Measurements from ENCODE around the gene KLHL35.

DNA sequence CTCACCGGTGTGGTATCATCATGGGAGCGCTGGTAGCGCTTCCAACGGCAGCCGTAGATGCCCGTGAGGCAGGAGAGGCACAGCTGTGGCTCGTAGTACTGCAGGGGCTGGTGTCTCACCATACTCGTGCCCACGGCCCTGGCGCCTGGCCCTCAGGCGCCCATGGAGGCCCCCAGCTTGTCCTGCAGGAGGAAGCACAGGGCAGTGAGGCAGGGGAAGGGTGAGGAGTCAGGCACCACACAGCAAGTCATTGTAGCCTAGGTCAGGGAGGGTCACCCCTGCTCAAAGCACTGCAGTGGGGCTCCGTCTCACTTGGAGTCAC is 44.6 kb upstream of the KLHL35 start:
- TF ChIP-seq, protein P1, sequence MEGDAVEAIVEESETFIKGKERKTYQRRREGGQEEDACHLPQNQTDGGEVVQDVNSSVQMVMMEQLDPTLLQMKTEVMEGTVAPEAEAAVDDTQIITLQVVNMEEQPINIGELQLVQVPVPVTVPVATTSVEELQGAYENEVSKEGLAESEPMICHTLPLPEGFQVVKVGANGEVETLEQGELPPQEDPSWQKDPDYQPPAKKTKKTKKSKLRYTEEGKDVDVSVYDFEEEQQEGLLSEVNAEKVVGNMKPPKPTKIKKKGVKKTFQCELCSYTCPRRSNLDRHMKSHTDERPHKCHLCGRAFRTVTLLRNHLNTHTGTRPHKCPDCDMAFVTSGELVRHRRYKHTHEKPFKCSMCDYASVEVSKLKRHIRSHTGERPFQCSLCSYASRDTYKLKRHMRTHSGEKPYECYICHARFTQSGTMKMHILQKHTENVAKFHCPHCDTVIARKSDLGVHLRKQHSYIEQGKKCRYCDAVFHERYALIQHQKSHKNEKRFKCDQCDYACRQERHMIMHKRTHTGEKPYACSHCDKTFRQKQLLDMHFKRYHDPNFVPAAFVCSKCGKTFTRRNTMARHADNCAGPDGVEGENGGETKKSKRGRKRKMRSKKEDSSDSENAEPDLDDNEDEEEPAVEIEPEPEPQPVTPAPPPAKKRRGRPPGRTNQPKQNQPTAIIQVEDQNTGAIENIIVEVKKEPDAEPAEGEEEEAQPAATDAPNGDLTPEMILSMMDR (IDR thresholded peaks at IDR 0.05): no peak
- no peak for TF ChIP-seq EP300 (IDR thresholded peaks at IDR 0.05)
- TF ChIP-seq POLR2A (IDR thresholded peaks at IDR 0.05): no peak
- no peak for TF ChIP-seq POLR2AphosphoS5 (IDR thresholded peaks at IDR 0.05)

Data from stomach (tissue), 4 donors.